Fibroblast of peridontal ligament (primary cell): ENCODE data around the gene SAXO1.
A peak's percentile ranks its signal among the peaks of the same experiment; 100 is the strongest.

Experiments
- DNase-seq: peaks from one replicate; pipeline ENCODE4 v3.0.0-alpha.2; 2010; ENCODE audit errors: extremely low read depth

The SAXO1 gene

GRCh38 chr9:18910916-18911315 lies 122.1 kb downstream of the SAXO1 start:
- DNase-seq: no peak

GRCh38 chr9:18910435-18910834 lies 122.6 kb downstream of the SAXO1 start:
- DNase-seq: peak; percentile 14

GRCh38 chr9:18909140-18910018 lies 123.6 kb downstream of the SAXO1 start:
- no peak for DNase-seq

GRCh38 chr9:18907927-18908625 lies 124.9 kb downstream of the SAXO1 start:
- no peak for DNase-seq

- DNase-seq: peak; percentile 63
These were observed 126.2 kb downstream of the SAXO1 start for GRCh38 chr9:18906656-18907395.

- peak; percentile 16 for DNase-seq
These were observed 127.0 kb downstream of the SAXO1 start for GRCh38 chr9:18905883-18906629.

- DNase-seq: peak; percentile 52
These were observed 127.8 kb downstream of the SAXO1 start for GRCh38 chr9:18905028-18905882.

- DNase-seq: no peak
These were observed 129.6 kb downstream of the SAXO1 start for GRCh38 chr9:18903450-18903849.

GRCh38 chr9:18896531-18897179 lies 136.4 kb downstream of the SAXO1 start:
- no peak for DNase-seq

GRCh38 chr9:18896004-18896403 lies 137.0 kb downstream of the SAXO1 start:
- no peak for DNase-seq

- DNase-seq: no peak
These were observed 139.5 kb downstream of the SAXO1 start for GRCh38 chr9:18893491-18893890.

- DNase-seq: no peak
These were observed 140.0 kb downstream of the SAXO1 start for GRCh38 chr9:18893046-18893445.

GRCh38 chr9:18891946-18892670 lies 140.9 kb downstream of the SAXO1 start:
- DNase-seq: no peak

GRCh38 chr9:18890372-18890771 lies 142.6 kb downstream of the SAXO1 start:
- peak; percentile 68 for DNase-seq

GRCh38 chr9:18889550-18889949 lies 143.5 kb downstream of the SAXO1 start:
- no peak for DNase-seq

- peak; percentile 70 for DNase-seq
These were observed 144.7 kb downstream of the SAXO1 start for GRCh38 chr9:18888290-18888689.

GRCh38 chr9:18887546-18887945 lies 145.5 kb downstream of the SAXO1 start:
- DNase-seq: no peak

GRCh38 chr9:18881758-18882157 lies 151.3 kb downstream of the SAXO1 start:
- no peak for DNase-seq

GRCh38 chr9:18877984-18878383 lies 155.0 kb downstream of the SAXO1 start:
- no peak for DNase-seq
